ENCODE results near the gene MYL12B. TPM values are rescaled to one million over a fixed set of nuclear protein-coding genes. Genes with fewer than 3 reads are reported as not detected.

The MYL12B gene
- total RNA-seq, 3 donors from 2014 or later: 305 to 371 (median 335) TPM

DNA sequence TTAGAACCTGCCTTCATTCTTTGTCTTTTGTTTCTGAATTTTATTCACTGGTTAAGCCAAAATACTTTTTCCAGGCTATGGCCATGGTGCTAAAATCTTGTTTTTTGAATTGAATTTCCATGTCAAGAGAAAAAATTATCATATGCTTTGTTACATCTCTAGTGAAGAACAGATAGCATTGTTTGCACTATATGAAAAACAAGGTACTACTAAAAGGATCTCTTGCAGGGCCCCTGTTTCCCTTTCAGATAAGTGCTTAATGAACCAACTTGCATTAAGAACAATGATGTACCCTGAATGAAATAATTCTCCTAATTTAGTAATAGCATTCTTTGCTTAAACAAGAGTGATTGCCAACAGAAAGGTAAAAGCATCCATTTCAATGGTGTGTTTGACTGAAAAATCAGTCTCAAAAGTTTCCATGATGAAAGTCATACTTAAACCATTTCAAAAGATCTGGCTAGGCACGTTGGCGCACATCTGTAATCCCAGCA is 4.3 kb upstream of the MYL12B start:
- Histone ChIP-seq H3K36me3 (peaks cover 4% of the 10 kb centered on the region), H3K4me1 (peaks cover 0 to 8% of the 10 kb centered on the region in 2 donors), H3K27ac (peak overlapping the region; percentile 83 to 86), H3K27me3 (no peaks in the 10 kb centered on the region), H3K9me3 (no peaks in the 10 kb centered on the region), H3K4me3 (no peak overlapping the region)
- DNase-seq (ENCODE audit: low spot score in 2 of 2): no peak
- no peak for TF ChIP-seq POLR2A (IDR thresholded peaks at IDR 0.05)
- TF ChIP-seq CTCF (IDR thresholded peaks at IDR 0.05): no peak
- no peak for TF ChIP-seq POLR2AphosphoS5 (IDR thresholded peaks at IDR 0.05)
- intact Hi-C loops (cut with DNase I; ENCODE audit: low total_unique reads): no loop called here

- no peaks in the 10 kb centered on the region for H3K27me3 ChIP-seq
- no peak for DNase-seq (ENCODE audit: low spot score in 2 of 2)
- no peaks in the 10 kb centered on the region for H3K36me3 ChIP-seq
- H3K27ac ChIP-seq: peak overlapping the region; percentile 97 to 98
- peak overlapping the region; percentile 85 to 98 (median 96) for H3K4me3 ChIP-seq
- H3K9me3 ChIP-seq: no peaks in the 10 kb centered on the region
- TF ChIP-seq POLR2AphosphoS5 (IDR thresholded peaks at IDR 0.05) (no peak), CTCF (IDR thresholded peaks at IDR 0.05) (no peak), POLR2A (IDR thresholded peaks at IDR 0.05) (no peak)
- H3K4me1 ChIP-seq: peaks cover 0 to 8% of the 10 kb centered on the region in 2 donors
- intact Hi-C loops (cut with DNase I; ENCODE audit: low total_unique reads): loop anchor here (10.0 kb wide), 1 partner anchor 334 kb away; no protein-coding TSS in a partner anchor
Measured at GRCh38 chr18:3260995-3261372, 949 bp upstream of the MYL12B start.

- intact Hi-C loops (cut with DNase I; ENCODE audit: low total_unique reads): loop anchor here (10.0 kb wide), 1 partner anchor 332 kb away; no protein-coding TSS in a partner anchor
- peak overlapping the region; percentile 97 to 98 for H3K27ac ChIP-seq
- peak overlapping the region; percentile 85 to 98 (median 96) for H3K4me3 ChIP-seq
- H3K36me3 ChIP-seq: no peaks in the 10 kb centered on the region
- TF ChIP-seq POLR2AphosphoS5 (IDR thresholded peaks at IDR 0.05) (no peak), POLR2A (IDR thresholded peaks at IDR 0.05) (no peak), CTCF (IDR thresholded peaks at IDR 0.05) (peak in 1 of 3 donors; percentile 7)
- DNase-seq (ENCODE audit: low spot score in 2 of 2): peak in 1 of 2 donors; percentile 54
- H3K27me3 ChIP-seq: no peaks in the 10 kb centered on the region
- no peaks in the 10 kb centered on the region for H3K9me3 ChIP-seq
- peaks cover 0 to 8% of the 10 kb centered on the region in 2 donors for H3K4me1 ChIP-seq
Measured at GRCh38 chr18:3262234-3263131, 550 bp downstream of the MYL12B start.

GRCh38 chr18:3263132-3263700 is 1.3 kb downstream of the MYL12B start:
- no peaks in the 10 kb centered on the region for H3K27me3 ChIP-seq
- H3K4me1 ChIP-seq: peaks cover 0 to 15% of the 10 kb centered on the region in 2 donors
- no peak for DNase-seq (ENCODE audit: low spot score in 2 of 2)
- H3K36me3 ChIP-seq: no peaks in the 10 kb centered on the region
- H3K27ac ChIP-seq: peak overlapping the region; percentile 97 to 98
- intact Hi-C loops (cut with DNase I; ENCODE audit: low total_unique reads): loop anchor here (10.0 kb wide), 1 partner anchor 332 kb away; no protein-coding TSS in a partner anchor
- TF ChIP-seq CTCF (IDR thresholded peaks at IDR 0.05) (no peak), POLR2A (IDR thresholded peaks at IDR 0.05) (no peak), POLR2AphosphoS5 (IDR thresholded peaks at IDR 0.05) (no peak)
- H3K4me3 ChIP-seq: peak overlapping the region; percentile 85 to 98 (median 96)
- H3K9me3 ChIP-seq: no peaks in the 10 kb centered on the region
